Progenitor cell of endocrine pancreas (in vitro differentiated cells): ENCODE results near the gene ZCCHC7. TPM values are rescaled to one million over a fixed set of nuclear protein-coding genes. Genes with fewer than 3 reads are reported as not detected.

Experiments used
- DNase-seq: peaks from one replicate; pipeline ENCODE4 v3.0.0; 2021; ENCODE audit warnings: low spot score; ENCODE audit not compliant: unreplicated experiment
- H3K27ac Mint-ChIP-seq: 2 replicates; pipeline ENCODE4 v1.8.0; 2021; ENCODE audit warnings: mild to moderate bottlenecking, moderate library complexity, mixed read lengths
- H3K27me3 Mint-ChIP-seq: 2 replicates; pipeline ENCODE4 v1.8.0; 2021; ENCODE audit warnings: mixed read lengths
- H3K36me3 Mint-ChIP-seq: 2 replicates; pipeline ENCODE4 v1.8.0; 2022; ENCODE audit warnings: mixed read lengths; ENCODE audit not compliant: insufficient read depth
- H3K4me1 Mint-ChIP-seq: 2 replicates; pipeline ENCODE4 v1.8.0; 2021; ENCODE audit warnings: low read depth, mixed read lengths
- H3K4me3 Mint-ChIP-seq: 2 replicates; pipeline ENCODE4 v1.8.0; 2021; ENCODE audit warnings: low read depth, mild to moderate bottlenecking, moderate library complexity, mixed read lengths
- H3K9me3 Mint-ChIP-seq: 2 replicates; pipeline ENCODE4 v1.8.0; 2021; ENCODE audit warnings: low read depth, mixed read lengths
- total RNA-seq: library from RNA; stranded (reverse); gene quantifications from 2 replicates; pipeline ENCODE4 v1.2.1, GENCODE V29; 2021
- TF ChIP-seq, protein P1 (sequence below): fragments of 200-600 bp; sonication (generic); IDR thresholded peaks from one replicate; pipeline ENCODE4 v1.5.0; 2021; ENCODE audit warnings: antibody characterized with exemption, mild to moderate bottlenecking; ENCODE audit not compliant: unreplicated experiment

Gene ZCCHC7
- total RNA-seq, 1 donor from 2014 or later = 16.6 TPM

DNA sequence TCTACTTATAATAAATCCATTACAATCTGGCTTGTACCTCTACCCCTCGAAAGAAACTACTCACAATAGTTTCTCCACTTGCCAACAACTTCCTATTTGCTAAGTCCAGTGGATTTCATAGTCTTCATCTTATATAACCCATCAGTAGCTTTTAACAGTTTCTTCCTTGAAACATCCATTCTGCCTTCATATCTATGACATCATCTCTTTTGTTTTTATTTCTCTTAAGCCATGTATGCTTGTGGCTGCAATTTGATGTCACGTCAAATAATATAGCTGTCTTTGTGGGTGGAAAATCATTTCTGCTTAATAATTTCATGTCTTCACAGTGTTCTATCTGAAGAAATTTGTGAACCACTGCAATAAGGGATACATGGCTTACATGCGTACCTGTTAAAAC is 224.7 kb downstream of the ZCCHC7 start:
- Mint-ChIP-seq H3K27ac (no peak overlapping the region), H3K36me3 (no peaks in the 10 kb centered on the region), H3K4me3 (no peak overlapping the region), H3K4me1 (no peaks in the 10 kb centered on the region), H3K27me3 (no peaks in the 10 kb centered on the region), H3K9me3 (no peaks in the 10 kb centered on the region)
- DNase-seq = no peak
- TF ChIP-seq, protein P1, sequence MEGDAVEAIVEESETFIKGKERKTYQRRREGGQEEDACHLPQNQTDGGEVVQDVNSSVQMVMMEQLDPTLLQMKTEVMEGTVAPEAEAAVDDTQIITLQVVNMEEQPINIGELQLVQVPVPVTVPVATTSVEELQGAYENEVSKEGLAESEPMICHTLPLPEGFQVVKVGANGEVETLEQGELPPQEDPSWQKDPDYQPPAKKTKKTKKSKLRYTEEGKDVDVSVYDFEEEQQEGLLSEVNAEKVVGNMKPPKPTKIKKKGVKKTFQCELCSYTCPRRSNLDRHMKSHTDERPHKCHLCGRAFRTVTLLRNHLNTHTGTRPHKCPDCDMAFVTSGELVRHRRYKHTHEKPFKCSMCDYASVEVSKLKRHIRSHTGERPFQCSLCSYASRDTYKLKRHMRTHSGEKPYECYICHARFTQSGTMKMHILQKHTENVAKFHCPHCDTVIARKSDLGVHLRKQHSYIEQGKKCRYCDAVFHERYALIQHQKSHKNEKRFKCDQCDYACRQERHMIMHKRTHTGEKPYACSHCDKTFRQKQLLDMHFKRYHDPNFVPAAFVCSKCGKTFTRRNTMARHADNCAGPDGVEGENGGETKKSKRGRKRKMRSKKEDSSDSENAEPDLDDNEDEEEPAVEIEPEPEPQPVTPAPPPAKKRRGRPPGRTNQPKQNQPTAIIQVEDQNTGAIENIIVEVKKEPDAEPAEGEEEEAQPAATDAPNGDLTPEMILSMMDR = no peak

DNA sequence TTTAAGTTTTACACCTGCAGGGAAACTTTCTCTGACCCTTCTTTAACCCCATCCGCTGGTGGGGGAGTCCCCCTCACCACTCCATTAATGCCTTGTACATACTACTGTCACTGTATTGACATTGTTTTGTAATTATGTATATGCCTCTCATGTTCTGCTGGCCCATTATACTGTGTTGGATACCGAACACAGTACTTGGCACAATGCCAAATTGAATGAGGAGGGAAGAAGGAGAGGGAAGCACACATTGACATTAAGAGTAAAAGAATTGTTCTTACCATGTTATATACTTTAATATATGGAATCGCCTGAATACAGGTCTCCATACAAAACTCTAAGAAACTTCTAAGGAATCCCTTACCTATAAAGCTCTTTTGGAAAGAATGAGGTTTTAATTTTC is 228.5 kb downstream of the ZCCHC7 start:
- H3K27ac Mint-ChIP-seq = no peak overlapping the region
- H3K27me3 Mint-ChIP-seq = no peaks in the 10 kb centered on the region

DNA sequence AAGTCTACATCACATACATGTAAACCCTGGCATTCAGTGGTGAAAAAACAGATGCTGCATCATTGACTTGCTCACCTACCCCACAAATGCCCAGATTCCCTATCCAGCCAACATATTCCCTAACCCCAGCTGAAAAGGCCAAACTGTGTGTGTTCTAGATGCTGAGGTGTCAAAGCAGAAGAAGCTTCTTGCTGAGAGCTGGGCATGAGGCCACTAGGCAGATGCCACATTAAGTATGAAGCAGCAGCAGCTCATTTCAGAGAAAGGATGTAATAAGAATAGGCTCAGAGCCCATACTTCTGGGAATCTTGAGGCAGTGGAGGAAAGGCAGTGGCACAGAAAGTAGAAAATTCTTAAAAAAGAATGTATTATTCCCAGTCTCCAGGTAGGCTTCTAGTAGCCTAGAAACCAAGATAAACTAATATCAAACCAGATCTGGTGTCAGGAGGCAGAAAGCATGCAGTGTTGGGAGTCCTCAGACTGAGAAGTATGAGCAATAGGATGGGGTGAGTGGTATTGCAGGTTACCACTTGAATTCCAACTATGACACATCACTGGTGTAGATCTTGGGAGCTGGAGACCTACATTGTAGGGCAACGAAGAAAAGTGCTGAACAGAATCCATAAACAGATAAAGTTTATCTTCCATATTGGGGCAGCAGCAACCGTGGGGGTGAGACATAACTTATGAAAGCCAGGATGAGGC is 230.3 kb downstream of the ZCCHC7 start:
- Mint-ChIP-seq H3K4me1 (no peaks in the 10 kb centered on the region), H3K27me3 (no peaks in the 10 kb centered on the region), H3K27ac (no peak overlapping the region), H3K9me3 (no peaks in the 10 kb centered on the region), H3K36me3 (peaks cover 5% of the 10 kb centered on the region), H3K4me3 (no peak overlapping the region)
- no peak for DNase-seq
- TF ChIP-seq, protein P1 = no peak

More for the DNA sequence above, 228.5 kb downstream of the ZCCHC7 start:
- Mint-ChIP-seq H3K4me1 (no peaks in the 10 kb centered on the region), H3K9me3 (no peaks in the 10 kb centered on the region), H3K36me3 (peaks cover 5% of the 10 kb centered on the region), H3K4me3 (no peak overlapping the region)
- DNase-seq = no peak
- TF ChIP-seq, protein P1 = no peak

DNA sequence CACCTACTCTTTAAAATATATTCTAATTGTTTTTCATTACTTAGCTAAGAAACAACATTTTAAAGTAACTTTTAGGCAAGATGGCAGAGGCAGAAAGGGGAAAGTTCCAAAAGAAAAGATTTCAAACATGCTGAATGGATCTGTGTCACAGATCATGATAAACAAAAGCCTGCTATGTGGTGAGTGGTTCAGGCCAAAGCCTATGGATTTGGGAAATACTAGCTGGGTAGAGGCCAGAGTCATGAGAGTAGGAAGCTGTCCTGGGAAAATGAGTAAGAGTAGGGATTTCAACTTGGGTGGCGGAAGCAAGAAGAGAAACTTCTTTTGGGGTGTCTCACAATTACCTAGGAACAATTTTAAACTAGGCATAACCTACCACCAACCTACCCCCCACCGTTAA is 233.4 kb downstream of the ZCCHC7 start:
- no peak overlapping the region for H3K27ac Mint-ChIP-seq
- H3K36me3 Mint-ChIP-seq = peaks cover 7% of the 10 kb centered on the region
- no peaks in the 10 kb centered on the region for H3K9me3 Mint-ChIP-seq
- H3K4me3 Mint-ChIP-seq = no peak overlapping the region
- H3K4me1 Mint-ChIP-seq = no peaks in the 10 kb centered on the region
- DNase-seq = no peak
- H3K27me3 Mint-ChIP-seq = no peaks in the 10 kb centered on the region
- TF ChIP-seq, protein P1 = no peak

DNA sequence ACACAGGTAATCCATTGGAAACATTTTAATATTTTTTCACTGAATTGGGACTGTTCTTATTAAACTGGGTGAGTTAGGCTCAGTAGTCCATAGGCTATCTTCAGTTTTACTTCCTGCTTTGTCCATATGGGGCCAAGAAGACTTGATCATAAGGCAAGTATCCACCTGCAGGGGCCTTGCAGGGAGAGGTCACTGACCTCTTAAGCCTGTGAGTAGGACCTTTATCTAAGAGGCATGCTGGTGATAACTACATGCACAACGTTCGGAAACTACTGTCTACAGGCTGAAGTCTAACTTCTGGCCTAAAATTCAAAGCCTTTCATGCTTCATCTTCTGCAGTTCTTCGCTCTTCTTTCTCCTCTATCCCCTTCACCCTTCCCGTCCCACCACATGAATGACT is 242.1 kb downstream of the ZCCHC7 start:
- H3K9me3 Mint-ChIP-seq = no peaks in the 10 kb centered on the region
- no peaks in the 10 kb centered on the region for H3K27me3 Mint-ChIP-seq
- no peak overlapping the region for H3K27ac Mint-ChIP-seq
- no peak for DNase-seq
- H3K36me3 Mint-ChIP-seq = peaks cover 3% of the 10 kb centered on the region
- H3K4me1 Mint-ChIP-seq = peaks cover 4% of the 10 kb centered on the region
- no peak overlapping the region for H3K4me3 Mint-ChIP-seq
- TF ChIP-seq, protein P1 = no peak
